Spinal cord (tissue), 10 donors: ENCODE data around the gene PRDM9. TPM values are rescaled to one million over a fixed set of nuclear protein-coding genes. Genes with fewer than 3 reads are reported as not detected.
A peak's percentile ranks its signal among the peaks of the same experiment; 100 is the strongest.

Experiments
- DNase-seq, 6 donors: peaks; one replicate each; pipeline versions ENCODE4 v3.0.0 to v3.0.0-alpha.2; 2013 to 2015; ENCODE audit warnings: low spot score in 6 of 6, low read depth in 4 of 6
- H3K27ac ChIP-seq: one replicate; pipeline ENCODE4 v1.5.1; 2013; ENCODE audit warnings: low read depth, low read length, control low read depth
- H3K27me3 ChIP-seq: one replicate; pipeline ENCODE4 v1.6.1; 2013; ENCODE audit warnings: low read length; ENCODE audit not compliant: control insufficient read depth, insufficient read depth
- H3K36me3 ChIP-seq: one replicate; pipeline ENCODE4 v1.6.1; 2013; ENCODE audit warnings: low read length; ENCODE audit not compliant: control insufficient read depth, insufficient read depth
- H3K4me1 ChIP-seq: one replicate; pipeline ENCODE4 v1.6.1; 2013; ENCODE audit warnings: low read length; ENCODE audit not compliant: control insufficient read depth, insufficient read depth
- H3K4me3 ChIP-seq: one replicate; pipeline ENCODE4 v1.5.1; 2013; ENCODE audit warnings: low read depth, low read length, control low read depth
- H3K9me3 ChIP-seq: one replicate; pipeline ENCODE4 v1.6.1; 2013; ENCODE audit warnings: low read length; ENCODE audit not compliant: control insufficient read depth, insufficient read depth
- WGBS: methylation state at CpG from one replicate; pipeline ENCODE4 v1.1.5; 2013; ENCODE audit warnings: missing lambda C conversion rate; ENCODE audit not compliant: insufficient coverage; 5-methylcytosine and 5-hydroxymethylcytosine counted together
- long read RNA-seq, 4 donors: transcript quantifications; one replicate each; lab custom pipeline, GENCODE V29; 2026
- polyA plus RNA-seq, 2 donors: library from polyadenylated mRNA; unstranded; fragments of 120-200 nt; gene quantifications; one replicate each; pipeline ENCODE4 v1.2.1, GENCODE V29; 2013; ENCODE audit not compliant: insufficient read length in 2 of 2
- total RNA-seq, 2 donors: library from RNA; depleted of rRNA in 1 of 2; stranded (reverse); fragments of 120-200 nt in 1 of 2; fragments of >200 nt in 1 of 2; gene quantifications; one replicate each; pipeline versions ENCODE4 v1.2.3 to v1.2.4, GENCODE V29; 2013 to 2014
- donor health status: healthy.

Gene PRDM9
- total RNA-seq: not detected
- polyA plus RNA-seq: not detected
- long read RNA-seq, donor 1: 0 reads
- long read RNA-seq, donor 2: 0 reads
- long read RNA-seq, donor 3: 0 reads
- long read RNA-seq, donor 4: 0 reads

- Histone ChIP-seq H3K4me1 (peaks cover 3% of the 10 kb centered on the region), H3K27ac (no peak within 1 kb of the TSS), H3K36me3 (no peaks in the 10 kb centered on the region), H3K4me3 (no peak within 1 kb of the TSS), H3K27me3 (no peaks in the 10 kb centered on the region), H3K9me3 (no peaks in the 10 kb centered on the region)
- WGBS: 74% methylated on average over 23 of the region's 27 CpGs
- DNase-seq: peak in 4 of 6 donors; percentile 5 to 81 (median 30)
These were observed at the start of gene PRDM9 for GRCh38 chr5:23507278-23507685. PRDM9 (plus strand) TSS chr5:23507609; CDS start chr5:23509034, 1,425 bp downstream.

GRCh38 chr5:23457780-23458179, 49.6 kb upstream of the PRDM9 start:
- H3K27ac ChIP-seq: no peak overlapping the region
- no peaks in the 10 kb centered on the region for H3K4me1 ChIP-seq
- DNase-seq: no peak
- WGBS: 57% methylated on average over 1 of the region's 3 CpGs
- no peak overlapping the region for H3K4me3 ChIP-seq
- no peaks in the 10 kb centered on the region for H3K27me3 ChIP-seq
- H3K36me3 ChIP-seq: no peaks in the 10 kb centered on the region
- H3K9me3 ChIP-seq: no peaks in the 10 kb centered on the region

GRCh38 chr5:23459214-23459613, 48.2 kb upstream of the PRDM9 start:
- H3K9me3 ChIP-seq: no peaks in the 10 kb centered on the region
- H3K27ac ChIP-seq: no peak overlapping the region
- 100% methylated on average over 1 of the region's 3 CpGs for WGBS
- H3K27me3 ChIP-seq: no peaks in the 10 kb centered on the region
- no peak overlapping the region for H3K4me3 ChIP-seq
- no peaks in the 10 kb centered on the region for H3K36me3 ChIP-seq
- DNase-seq: no peak
- no peaks in the 10 kb centered on the region for H3K4me1 ChIP-seq

DNA sequence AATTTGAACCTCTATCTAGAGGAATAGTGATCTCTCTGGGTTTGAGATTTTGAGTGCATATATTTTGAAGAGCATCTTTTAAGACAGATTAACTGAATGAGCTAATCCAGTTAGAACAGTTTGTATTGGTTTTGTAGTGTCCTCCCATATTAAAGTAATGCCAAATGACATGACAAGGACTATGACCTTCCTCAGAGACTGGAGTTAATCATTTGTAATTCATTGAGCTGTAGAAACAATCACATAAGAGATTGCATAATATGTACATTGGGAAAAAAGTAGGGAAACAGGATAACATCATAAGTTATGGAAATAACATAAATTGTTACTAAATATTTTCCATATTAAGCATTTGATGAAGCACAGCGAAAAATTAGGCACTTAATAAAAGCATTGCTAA, 45.8 kb upstream of the PRDM9 start:
- Histone ChIP-seq H3K4me1 (no peaks in the 10 kb centered on the region), H3K4me3 (no peak overlapping the region), H3K9me3 (no peaks in the 10 kb centered on the region), H3K36me3 (no peaks in the 10 kb centered on the region), H3K27me3 (no peaks in the 10 kb centered on the region), H3K27ac (no peak overlapping the region)
- no peak for DNase-seq
- no CpG with 5 or more reads among the region's 1 CpG for WGBS

GRCh38 chr5:23466401-23466912, 41.0 kb upstream of the PRDM9 start:
- no CpG with 5 or more reads among the region's 2 CpGs for WGBS
- Histone ChIP-seq H3K27me3 (no peaks in the 10 kb centered on the region), H3K36me3 (no peaks in the 10 kb centered on the region), H3K9me3 (no peaks in the 10 kb centered on the region), H3K27ac (no peak overlapping the region), H3K4me3 (no peak overlapping the region), H3K4me1 (no peaks in the 10 kb centered on the region)
- DNase-seq: peak in 1 of 6 donors; percentile 55

DNA sequence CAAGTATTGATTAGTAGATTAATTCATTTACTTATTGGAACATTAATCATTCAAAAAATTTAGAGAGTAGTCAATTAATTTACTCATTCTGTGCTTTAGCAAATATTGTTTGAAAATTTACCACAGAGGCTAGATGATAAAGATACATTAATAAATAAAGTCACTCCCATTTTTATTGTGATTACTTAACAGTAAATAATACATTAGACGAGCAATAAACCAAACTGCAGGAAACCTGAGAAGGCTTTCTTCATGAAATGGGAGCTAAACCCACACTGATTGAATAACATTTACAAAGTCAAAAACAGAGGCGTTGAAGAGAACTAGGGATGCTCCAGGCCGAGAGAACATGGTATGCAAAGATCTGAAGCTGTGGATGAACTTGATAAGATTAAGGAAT, 38.8 kb upstream of the PRDM9 start:
- Histone ChIP-seq H3K4me3 (no peak overlapping the region), H3K36me3 (no peaks in the 10 kb centered on the region), H3K9me3 (no peaks in the 10 kb centered on the region), H3K27ac (no peak overlapping the region), H3K4me1 (no peaks in the 10 kb centered on the region), H3K27me3 (no peaks in the 10 kb centered on the region)
- WGBS: 59% methylated on average over 2 of the region's 3 CpGs
- DNase-seq: no peak

DNA sequence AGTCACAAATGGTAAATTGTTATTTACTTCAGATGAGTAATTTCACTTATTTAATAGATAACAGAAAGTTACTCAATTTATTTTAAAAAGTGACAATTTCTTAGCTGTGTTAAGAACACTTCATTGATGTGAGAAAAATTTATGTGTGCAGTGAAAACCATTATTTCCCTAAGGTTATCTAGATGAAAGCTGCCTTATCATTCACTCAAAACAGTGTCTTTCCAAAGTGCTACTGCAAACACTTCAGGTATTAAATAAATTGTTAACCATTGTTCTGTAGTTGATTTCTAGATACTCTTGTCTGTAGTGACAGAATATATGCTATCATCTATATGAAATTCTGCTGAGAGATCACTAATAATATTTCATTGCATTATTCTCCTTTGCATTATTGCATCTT, 33.5 kb upstream of the PRDM9 start:
- no peaks in the 10 kb centered on the region for H3K9me3 ChIP-seq
- DNase-seq: peak in 1 of 6 donors; percentile 13
- H3K4me3 ChIP-seq: no peak overlapping the region
- no peaks in the 10 kb centered on the region for H3K36me3 ChIP-seq
- H3K27me3 ChIP-seq: no peaks in the 10 kb centered on the region
- no peaks in the 10 kb centered on the region for H3K4me1 ChIP-seq
- no peak overlapping the region for H3K27ac ChIP-seq

- Histone ChIP-seq H3K4me1 (no peaks in the 10 kb centered on the region), H3K36me3 (no peaks in the 10 kb centered on the region), H3K9me3 (no peaks in the 10 kb centered on the region), H3K27ac (no peak overlapping the region), H3K4me3 (no peak overlapping the region), H3K27me3 (no peaks in the 10 kb centered on the region)
- DNase-seq: peak in 1 of 6 donors; percentile 11
- WGBS: no CpG with 5 or more reads among the region's 1 CpG
These were observed 33.1 kb upstream of the PRDM9 start for GRCh38 chr5:23474315-23474714.

- no peak for DNase-seq
- H3K9me3 ChIP-seq: no peaks in the 10 kb centered on the region
- no peak overlapping the region for H3K4me3 ChIP-seq
- no peaks in the 10 kb centered on the region for H3K4me1 ChIP-seq
- no peaks in the 10 kb centered on the region for H3K27me3 ChIP-seq
- no peaks in the 10 kb centered on the region for H3K36me3 ChIP-seq
- no CpG with 5 or more reads among the region's 1 CpG for WGBS
- H3K27ac ChIP-seq: no peak overlapping the region
These were observed 30.8 kb upstream of the PRDM9 start for GRCh38 chr5:23476580-23476979.

DNA sequence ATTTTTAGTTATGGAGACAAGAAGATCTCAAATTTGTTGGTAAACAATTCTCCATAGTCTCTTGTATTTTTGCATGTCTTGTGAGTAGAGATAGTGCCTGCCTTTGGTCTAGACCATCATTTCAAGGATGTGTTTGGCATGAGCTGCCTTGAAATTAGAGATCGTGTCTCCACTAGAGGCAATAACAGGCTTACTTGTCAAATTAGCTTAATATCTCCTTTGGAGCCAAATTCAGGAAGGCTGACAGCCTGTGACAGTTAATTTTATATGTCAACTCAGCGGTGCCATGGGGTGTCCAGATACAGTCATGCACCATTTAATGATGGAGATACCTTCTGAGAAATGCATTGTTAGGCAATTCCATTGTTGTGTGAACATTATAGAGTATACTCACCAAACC, 24.8 kb upstream of the PRDM9 start:
- H3K4me3 ChIP-seq: no peak overlapping the region
- DNase-seq: no peak
- H3K27me3 ChIP-seq: no peaks in the 10 kb centered on the region
- H3K4me1 ChIP-seq: no peaks in the 10 kb centered on the region
- H3K36me3 ChIP-seq: no peaks in the 10 kb centered on the region
- WGBS: no CpG with 5 or more reads among the region's 2 CpGs
- no peaks in the 10 kb centered on the region for H3K9me3 ChIP-seq
- no peak overlapping the region for H3K27ac ChIP-seq
